ENCODE results near the gene CHCHD3.

The CHCHD3 gene

GRCh38 chr7:132793474-132793873 is 288.4 kb downstream of the CHCHD3 start:
- DNase-seq (ENCODE audit: low spot score): no peak
- no peak for TF ChIP-seq CTCF (IDR thresholded peaks at IDR 0.05; ENCODE audit: extremely low read depth, insufficient read depth, missing control alignments)
- in situ Hi-C loops (cut with MboI; ENCODE audit: low pct_unique_long_range_greater_than_20kb, low sequenced_read_pairs, unreplicated experiment): no loop called here

- no peak for DNase-seq (ENCODE audit: low spot score)
- TF ChIP-seq CTCF (IDR thresholded peaks at IDR 0.05; ENCODE audit: extremely low read depth, insufficient read depth, missing control alignments): no peak
- in situ Hi-C loops (cut with MboI; ENCODE audit: low pct_unique_long_range_greater_than_20kb, low sequenced_read_pairs, unreplicated experiment): no loop called here
Observed at GRCh38 chr7:132791036-132791435, 290.9 kb downstream of the CHCHD3 start.

- TF ChIP-seq CTCF (IDR thresholded peaks at IDR 0.05; ENCODE audit: extremely low read depth, insufficient read depth, missing control alignments): no peak
- DNase-seq (ENCODE audit: low spot score): no peak
- in situ Hi-C loops (cut with MboI; ENCODE audit: low pct_unique_long_range_greater_than_20kb, low sequenced_read_pairs, unreplicated experiment): no loop called here
Observed at GRCh38 chr7:132790104-132790503, 291.8 kb downstream of the CHCHD3 start.

GRCh38 chr7:132789281-132789680 is 292.6 kb downstream of the CHCHD3 start:
- no peak for TF ChIP-seq CTCF (IDR thresholded peaks at IDR 0.05; ENCODE audit: extremely low read depth, insufficient read depth, missing control alignments)
- in situ Hi-C loops (cut with MboI; ENCODE audit: low pct_unique_long_range_greater_than_20kb, low sequenced_read_pairs, unreplicated experiment): no loop called here
- no peak for DNase-seq (ENCODE audit: low spot score)

GRCh38 chr7:132785870-132786269 is 296.0 kb downstream of the CHCHD3 start:
- TF ChIP-seq CTCF (IDR thresholded peaks at IDR 0.05; ENCODE audit: extremely low read depth, insufficient read depth, missing control alignments): no peak
- DNase-seq (ENCODE audit: low spot score): no peak
- in situ Hi-C loops (cut with MboI; ENCODE audit: low pct_unique_long_range_greater_than_20kb, low sequenced_read_pairs, unreplicated experiment): no loop called here

GRCh38 chr7:132784406-132784805 is 297.5 kb downstream of the CHCHD3 start:
- no peak for DNase-seq (ENCODE audit: low spot score)
- no peak for TF ChIP-seq CTCF (IDR thresholded peaks at IDR 0.05; ENCODE audit: extremely low read depth, insufficient read depth, missing control alignments)
- in situ Hi-C loops (cut with MboI; ENCODE audit: low pct_unique_long_range_greater_than_20kb, low sequenced_read_pairs, unreplicated experiment): no loop called here

- TF ChIP-seq CTCF (IDR thresholded peaks at IDR 0.05; ENCODE audit: extremely low read depth, insufficient read depth, missing control alignments): no peak
- in situ Hi-C loops (cut with MboI; ENCODE audit: low pct_unique_long_range_greater_than_20kb, low sequenced_read_pairs, unreplicated experiment): no loop called here
- no peak for DNase-seq (ENCODE audit: low spot score)
Observed at GRCh38 chr7:132783824-132784223, 298.1 kb downstream of the CHCHD3 start.

Measured in GM13977 (cell line).